ENCODE data around the gene ZFYVE28.

GRCh38 chr4:2272026-2272827, 146.2 kb downstream of the ZFYVE28 start:
- no peak for TF ChIP-seq CTCF (IDR thresholded peaks at IDR 0.05)
- no peak for TF ChIP-seq EZH2 (IDR thresholded peaks at IDR 0.05)
- no peak for TF ChIP-seq EZH2phosphoT487 (IDR thresholded peaks at IDR 0.05)
